Activated CD8-positive, alpha-beta memory T cell treated with anti-CD3 and anti-CD28 coated beads for 48 hours (primary cell): ENCODE measurements around the gene EPAS1.

Experiments used
- DNase-seq, 3 experiments: peaks; one replicate each; pipeline ENCODE4 v3.0.0-alpha.2; 2020; ENCODE audit warnings: low read depth in 2 of 3, low spot score in 2 of 3

EPAS1 gene

GRCh38 chr2:46296840-46297545 lies at the start of gene EPAS1:
Gene EPAS1 (plus strand): TSS chr2:46297407. CDS start chr2:46297912, 505 bp downstream.
- peak; percentile 40 to 66 (median 45) for DNase-seq

DNA sequence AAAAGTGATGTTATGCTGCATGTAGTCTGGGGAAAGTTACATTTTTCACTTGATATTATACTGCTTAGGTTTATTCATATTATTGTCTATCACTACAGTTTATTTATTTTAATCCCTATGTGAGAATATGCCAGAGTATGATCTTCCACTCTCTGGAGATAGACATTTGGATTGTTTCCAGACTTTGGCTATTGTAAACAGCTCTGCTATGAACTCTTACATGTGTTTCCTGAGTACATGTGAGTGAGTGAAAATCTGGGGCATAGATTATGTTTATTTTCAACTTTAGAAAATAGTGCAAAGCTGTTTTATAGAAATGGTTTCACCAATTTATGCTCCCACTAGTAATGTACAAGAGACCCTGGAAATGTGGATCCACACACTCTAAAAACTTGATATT lies 49.0 kb upstream of the EPAS1 start:
- no peak for DNase-seq

- no peak for DNase-seq
These were observed 47.6 kb upstream of the EPAS1 start for GRCh38 chr2:46249654-46250053.

GRCh38 chr2:46252891-46253659 lies 44.1 kb upstream of the EPAS1 start:
- DNase-seq: no peak

DNA sequence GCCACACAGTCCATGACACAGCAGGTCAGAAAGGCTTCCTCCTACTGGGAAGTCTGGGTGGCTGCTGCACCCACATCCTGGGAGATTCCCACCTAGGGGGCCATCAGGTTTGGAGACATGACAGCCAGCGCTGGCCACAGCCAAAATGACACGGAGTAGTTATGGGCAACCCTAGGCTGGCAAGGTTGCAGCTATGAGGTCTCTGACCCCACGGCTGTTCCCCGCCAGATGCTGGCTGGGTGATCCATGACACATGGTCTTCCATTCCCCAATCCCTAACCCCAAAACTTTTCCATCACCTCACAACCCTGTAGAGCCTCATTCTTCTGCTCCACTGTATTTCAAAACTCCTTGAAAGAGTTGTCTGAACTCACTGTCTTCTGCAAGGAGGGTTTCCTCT lies 42.7 kb upstream of the EPAS1 start:
- DNase-seq: no peak

- DNase-seq: no peak
These were observed 40.6 kb upstream of the EPAS1 start for GRCh38 chr2:46256563-46257142.

GRCh38 chr2:46257476-46257875 lies 39.7 kb upstream of the EPAS1 start:
- no peak for DNase-seq

DNA sequence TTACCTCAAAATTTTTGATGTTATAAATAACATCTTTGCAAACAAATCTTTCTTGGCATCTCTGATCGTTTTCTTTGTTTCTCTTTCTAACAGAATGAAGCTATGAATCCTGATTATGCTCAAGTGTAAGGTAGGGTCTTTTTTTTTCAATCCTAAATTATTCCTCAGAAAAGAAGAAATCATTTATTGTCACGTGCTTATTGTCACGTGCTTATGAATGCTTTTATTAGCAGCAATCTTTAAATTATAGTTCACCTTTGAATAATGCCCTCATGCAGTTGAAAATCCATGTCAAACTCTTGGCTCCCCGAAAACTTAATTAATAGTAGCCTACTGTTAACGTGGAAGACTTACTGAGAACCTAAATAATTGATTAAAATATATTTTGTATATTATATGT lies 39.2 kb upstream of the EPAS1 start:
- DNase-seq: no peak

DNA sequence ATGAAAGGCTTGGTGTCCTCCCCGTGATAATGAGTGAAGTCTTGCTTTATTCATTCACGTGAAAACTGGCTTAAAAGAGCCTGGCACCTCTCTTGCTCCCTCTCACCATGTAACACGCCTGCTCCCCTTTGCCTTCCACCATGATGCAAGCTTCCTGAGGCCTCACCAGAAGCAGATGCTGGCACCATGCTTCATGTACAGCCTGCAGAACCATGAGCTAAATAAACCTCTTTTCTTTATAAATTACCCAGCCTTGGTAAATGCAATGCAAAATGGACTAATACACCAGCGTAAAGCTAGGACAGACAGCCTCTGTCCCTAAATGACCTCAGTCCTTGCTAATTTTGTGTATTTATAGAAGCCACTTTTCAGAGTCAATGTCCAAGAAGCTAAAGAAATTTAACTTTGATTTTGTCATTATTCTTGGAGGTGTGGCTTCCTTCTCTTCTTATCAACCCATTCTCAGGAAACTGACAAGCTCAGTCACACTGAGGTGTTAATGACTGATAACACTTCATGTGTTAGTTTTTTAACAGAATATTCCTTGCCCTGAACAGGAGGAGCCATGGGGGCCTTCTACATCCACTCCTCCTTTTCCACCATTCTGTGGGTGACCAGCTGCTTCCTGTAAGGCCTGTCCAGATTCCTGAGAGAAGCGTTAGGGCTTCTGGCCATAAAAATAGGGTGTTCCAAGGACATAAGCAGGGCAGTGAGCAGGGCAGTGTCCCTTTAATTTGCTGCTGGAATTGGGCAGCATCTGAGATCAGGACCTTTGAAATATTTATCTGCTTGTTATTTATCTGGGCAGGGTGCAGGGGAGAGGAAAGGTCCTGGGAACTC lies 38.0 kb upstream of the EPAS1 start:
- DNase-seq: no peak

DNA sequence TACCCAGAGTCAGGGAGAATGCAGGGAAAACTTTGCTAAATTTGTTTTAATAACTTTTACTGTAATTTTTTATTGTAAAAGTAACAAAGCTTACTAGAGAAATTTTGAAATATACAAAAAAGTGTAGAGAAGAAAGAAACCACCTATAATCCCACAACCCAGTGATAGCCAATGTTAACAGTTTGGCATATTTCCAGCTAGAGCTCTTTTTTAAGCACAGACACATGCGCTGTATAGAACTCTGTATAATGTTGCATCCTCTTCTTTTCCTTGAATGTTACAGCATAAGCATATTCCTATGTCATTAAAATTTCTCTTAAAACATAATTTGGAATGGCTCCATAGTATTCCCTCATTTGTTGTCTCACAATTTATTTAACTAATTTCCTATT lies 37.4 kb upstream of the EPAS1 start:
- no peak for DNase-seq

- no peak for DNase-seq
These were observed 36.9 kb upstream of the EPAS1 start for GRCh38 chr2:46260305-46260704.

DNA sequence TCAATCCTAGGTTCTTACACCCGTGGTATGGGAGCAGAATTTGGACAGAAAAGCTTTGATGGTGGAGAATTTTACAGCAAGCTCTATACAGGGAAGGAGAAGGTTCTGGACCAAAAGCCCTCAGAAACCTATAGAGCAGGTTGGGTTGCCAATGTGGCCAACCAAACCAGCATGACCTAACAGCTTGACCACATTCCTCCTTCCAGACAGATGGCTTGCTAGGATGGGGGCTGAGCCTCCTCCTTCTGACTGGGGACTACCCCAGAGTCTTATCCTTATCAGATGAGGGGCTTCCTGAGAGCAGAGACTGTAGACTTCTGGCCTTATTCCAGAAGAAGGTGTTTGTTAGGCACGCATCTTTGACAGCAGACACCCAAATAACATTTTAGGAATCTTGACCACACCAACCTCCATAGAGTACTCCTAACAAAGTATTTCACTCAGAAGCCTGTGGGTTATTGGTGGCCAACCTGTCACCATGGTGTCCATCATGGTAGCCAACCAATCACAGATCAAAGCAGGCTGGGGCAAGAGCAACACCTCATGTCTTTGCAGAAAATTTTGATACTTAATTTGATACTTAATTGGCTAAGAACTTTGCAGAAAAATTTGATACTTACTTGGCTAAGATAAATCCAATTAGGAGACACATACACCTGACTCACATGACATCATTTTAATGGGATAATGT lies 34.8 kb upstream of the EPAS1 start:
- DNase-seq: no peak

- DNase-seq: no peak
These were observed 33.9 kb upstream of the EPAS1 start for GRCh38 chr2:46263347-46263746.

DNA sequence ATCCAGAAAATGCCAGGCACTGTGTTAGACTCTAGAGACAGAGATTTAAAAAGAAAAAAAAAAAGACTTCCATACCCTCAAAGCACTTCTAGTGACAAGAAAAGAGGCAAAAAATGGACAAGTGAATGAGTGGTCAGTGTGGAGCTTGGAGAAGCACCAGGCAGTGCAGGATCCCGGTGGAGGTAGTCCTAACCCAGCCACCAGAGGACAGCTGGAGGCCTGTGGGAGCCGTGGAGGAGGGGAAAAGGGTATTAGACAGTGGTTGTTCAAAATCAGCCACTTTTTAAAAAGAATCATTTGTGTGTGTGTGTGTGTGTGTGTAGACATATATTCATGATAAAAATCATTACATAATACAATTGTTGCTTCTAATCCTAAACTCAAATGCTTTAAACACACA lies 32.8 kb upstream of the EPAS1 start:
- no peak for DNase-seq

GRCh38 chr2:46266134-46266533 lies 31.1 kb upstream of the EPAS1 start:
- no peak for DNase-seq

DNA sequence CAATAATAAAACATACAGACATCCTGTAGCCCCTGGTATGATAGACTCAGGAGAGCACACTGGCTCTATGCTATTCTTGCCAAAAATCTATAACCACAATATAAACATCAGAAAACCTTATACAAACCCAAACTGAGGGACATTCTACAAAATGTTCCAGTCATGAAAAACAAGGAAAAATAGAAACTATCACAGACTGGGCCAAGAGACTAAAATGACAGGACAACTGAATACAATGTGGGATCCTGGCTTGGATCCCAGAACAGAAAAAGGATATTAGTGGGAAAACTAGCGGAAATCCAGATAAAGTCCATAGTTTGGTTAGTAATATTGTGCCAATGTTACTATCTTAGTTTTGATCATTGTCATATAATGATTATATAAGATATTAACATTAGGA lies 29.6 kb upstream of the EPAS1 start:
- DNase-seq: no peak

GRCh38 chr2:46268196-46268595 lies 29.0 kb upstream of the EPAS1 start:
- DNase-seq: no peak

- DNase-seq: no peak
These were observed 28.2 kb upstream of the EPAS1 start for GRCh38 chr2:46269001-46269400.

DNA sequence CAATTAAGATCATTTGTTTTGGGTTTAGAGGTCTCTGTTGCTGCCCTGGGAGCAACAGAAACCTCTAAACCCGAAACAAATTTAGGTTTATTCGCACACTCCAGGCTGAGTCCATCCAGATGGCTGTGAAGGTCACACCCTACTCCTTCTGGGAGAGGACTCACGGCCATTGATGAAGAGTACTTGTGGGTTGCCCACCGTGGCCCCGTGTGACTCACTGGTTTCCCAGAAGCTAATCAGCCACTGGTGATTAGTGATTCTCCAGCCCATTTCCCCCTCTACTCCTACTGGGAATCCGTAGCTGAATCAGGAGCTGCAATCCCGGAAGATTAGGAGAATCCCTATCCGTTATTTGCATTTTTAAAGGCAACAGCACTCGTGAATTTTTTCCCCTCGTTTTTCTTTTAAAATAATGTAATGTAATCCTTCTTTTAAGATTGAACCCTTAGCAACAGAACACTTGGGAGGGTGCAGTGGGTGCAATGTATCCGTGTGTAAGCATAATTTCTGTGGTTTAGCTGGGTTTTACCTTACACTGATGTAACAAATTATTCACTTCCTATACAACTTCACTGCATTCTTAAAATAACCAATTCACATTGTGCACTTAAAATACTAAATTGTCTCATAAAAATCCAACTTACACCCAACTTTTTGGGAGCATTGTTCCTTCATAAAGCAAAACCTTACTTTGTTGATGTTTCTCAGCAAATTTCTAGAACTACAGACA lies 27.5 kb upstream of the EPAS1 start:
- no peak for DNase-seq

GRCh38 chr2:46270384-46270783 lies 26.8 kb upstream of the EPAS1 start:
- no peak for DNase-seq
